Measurements from ENCODE around the gene IL18.
"Not testable (repeated sequence)": the region's sequence is repeated elsewhere in the genome, so short reads cannot be mapped to it uniquely, and the experiment has no call there.

Gene IL18

DNA sequence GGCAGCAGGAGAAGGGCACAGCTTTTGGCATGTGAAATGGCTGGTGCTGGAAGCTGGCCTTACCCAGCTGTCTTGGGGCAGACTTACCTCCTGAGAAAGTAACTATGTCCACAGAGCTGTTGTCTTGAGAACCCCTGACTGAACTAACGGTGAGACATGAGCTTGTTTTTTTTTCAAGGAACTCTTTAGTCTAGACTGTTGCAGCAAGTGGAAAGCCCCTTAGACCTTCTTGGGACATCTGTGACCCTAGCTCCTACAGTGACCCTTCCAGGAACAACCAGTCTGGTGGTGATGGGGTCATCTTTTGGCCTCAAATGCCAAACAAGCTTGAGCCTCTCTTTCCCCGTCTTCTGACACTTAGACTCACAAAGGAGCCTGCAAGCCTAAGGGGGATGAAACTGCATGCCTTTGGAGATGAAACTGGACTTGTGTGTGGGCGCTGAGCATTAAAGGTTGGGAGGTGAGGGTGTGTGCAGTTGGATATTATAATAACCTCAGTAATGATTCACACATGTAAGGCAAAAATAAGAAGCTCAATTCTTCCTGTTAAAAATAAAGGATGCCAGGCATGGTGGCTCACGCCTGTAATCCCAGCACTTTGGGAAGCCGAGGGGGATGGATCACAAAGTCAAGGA is 41.8 kb downstream of the IL18 start:
- no peak for DNase-seq (ENCODE audit: low read depth)

DNA sequence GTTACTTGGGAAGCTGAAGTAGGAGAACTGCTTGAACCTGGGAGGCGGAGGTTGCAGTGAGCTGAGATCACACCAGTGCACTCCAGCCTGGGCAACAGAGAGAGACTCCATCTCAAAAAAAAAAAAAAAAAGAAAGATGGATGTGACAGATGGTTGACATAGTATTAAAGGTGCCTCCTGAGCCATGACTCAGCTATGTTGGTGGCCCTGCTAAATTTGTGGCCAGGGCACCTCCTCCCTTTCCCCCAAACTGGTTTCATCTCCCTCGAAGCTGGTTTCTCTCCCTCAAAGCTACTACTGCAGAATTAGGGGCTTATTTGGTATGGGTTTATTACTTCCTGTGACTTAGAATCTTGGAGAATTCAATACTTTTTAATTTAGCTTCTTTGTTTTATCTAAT is 45.7 kb downstream of the IL18 start:
- no peak for DNase-seq (ENCODE audit: low read depth)

DNA sequence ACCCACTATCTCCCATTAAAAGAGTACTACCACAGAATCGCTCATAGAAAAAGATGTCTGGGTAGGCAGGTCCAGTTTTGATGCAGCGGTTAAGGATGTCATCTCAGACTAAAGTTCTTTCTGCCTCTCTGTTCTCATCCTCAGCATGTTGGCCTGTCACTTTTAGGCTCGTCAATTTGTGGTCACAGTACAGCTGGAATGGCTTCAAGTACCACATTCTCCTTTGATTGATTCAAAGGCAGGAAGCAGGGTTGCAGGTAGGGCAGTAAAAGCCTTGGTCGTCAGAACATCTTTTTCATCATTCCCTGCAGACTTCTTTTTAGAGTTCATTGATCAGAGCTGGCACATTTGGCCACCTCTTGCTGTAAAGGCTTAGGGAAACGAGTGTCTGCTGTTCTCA is 48.5 kb downstream of the IL18 start:
- DNase-seq (ENCODE audit: low read depth) = no peak

DNA sequence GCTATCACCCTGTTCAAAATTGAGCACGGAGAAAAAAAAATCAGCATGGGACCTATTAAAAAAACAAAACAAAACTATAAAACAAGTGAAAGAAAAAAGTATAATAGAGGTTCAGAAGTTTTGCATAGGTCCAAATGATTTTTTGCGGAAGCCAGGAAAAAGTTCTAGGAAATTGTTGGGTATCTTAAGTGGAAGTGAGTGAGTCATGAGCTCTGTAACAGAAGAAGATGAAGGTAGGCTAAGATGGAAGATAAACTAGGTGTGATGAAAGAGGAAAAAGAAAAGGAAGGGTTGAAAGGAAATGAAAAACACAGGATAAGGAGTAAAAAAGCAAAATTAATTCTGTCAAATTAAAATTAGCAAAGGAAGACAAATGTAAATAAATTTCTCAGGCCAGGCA is 49.4 kb downstream of the IL18 start:
- no peak for DNase-seq (ENCODE audit: low read depth)

DNA sequence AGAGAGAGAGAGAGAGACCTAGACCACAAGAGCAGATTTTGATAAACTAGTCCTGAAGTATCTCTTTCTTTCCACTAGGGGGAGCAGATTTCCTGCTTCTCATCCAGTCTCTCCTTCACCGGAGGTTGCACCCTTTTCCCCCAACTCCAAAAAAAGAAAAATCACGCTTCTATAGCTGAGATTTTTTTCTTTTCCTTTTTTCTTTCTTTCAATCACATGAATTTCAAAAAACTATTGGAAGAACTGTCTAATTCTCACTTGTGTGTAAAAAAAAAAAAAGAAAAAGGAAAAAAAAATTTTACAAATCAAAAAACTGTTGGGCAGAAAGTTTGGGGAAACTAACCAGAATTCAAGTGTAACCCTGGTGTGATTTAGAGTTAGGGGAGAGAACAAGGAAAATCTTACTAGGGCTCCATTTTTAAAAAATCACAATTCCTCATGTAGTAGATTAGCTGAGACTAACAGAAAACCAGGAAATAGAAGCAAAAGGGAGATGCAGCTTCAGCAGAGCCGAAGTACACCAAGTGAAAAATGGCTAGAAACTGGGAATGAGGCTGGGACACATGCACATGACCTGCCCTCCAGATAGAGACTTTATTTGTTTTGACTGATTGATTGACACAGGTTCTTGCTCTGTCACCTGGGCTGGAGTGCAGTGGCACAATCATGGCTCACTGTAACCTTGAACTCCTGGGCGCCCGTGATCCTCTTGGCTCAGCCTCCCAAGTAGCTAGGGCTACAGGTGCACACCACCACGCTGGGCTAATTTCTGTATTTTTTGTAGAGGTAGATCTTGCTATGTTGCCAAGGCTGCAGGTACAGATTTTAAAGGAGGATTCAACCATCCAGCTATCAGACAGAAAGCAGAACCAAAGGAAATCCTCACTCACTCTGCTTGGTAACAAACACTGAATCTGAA is 50.1 kb downstream of the IL18 start:
- no peak for DNase-seq (ENCODE audit: low read depth)

DNA sequence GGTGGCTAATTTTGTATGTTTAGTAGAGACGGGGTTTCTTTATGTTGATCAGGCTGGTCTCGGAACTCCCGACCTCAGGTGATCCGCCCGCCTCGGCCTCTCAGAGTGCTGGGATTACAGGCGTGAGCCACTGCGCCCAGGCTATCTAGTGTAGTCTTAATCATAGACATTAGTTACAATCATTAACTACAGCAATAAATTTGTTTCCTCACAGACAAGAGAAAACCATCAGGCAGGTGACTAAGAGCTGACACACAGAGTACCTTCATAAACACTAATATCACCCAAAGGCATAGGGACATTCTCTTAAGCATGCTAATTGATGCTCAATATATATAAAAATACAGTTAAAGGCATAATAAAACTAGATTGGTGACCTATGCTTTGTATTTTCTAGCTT is 57.8 kb downstream of the IL18 start:
- no peak for DNase-seq (ENCODE audit: low read depth)

DNA sequence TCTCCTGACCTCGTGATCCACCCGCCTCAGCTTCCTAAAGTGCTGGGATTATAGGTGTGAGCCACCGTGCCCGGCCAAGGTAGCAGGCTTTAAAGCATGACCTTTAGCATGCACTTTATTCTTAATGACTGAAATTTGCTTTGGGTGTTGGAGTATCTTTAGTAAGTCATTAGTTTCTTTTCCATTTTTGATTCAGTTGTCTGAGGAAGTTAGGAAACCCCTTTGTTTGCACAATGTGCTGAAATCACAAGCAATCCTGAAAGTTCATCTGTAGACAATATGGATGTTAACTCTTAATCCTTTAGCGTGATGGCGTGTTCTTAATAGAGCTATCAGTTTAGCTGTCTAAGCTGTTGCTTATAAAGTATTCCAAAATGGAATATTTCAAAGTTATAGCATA is 60.4 kb downstream of the IL18 start:
- no peak for DNase-seq (ENCODE audit: low read depth)

DNA sequence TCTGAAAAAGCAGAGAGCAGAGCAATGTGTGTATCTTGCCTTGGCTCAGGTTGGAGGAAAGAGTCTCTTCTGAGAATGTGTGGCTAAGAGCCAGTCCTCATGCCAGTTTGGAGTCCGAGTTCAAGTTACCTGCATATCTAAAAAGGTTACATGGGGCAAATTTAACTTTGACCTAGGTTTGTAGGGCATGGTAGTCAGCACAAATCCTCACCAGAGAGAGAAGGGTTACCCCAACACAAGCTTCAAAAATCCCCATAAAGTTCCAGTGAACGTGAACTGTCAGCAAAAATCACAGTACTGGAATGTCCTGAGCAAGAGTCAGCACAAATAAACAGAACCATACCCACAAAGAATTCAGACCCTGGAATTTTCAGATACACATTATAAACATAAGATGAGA is 63.4 kb downstream of the IL18 start:
- no peak for DNase-seq (ENCODE audit: low read depth)

DNA sequence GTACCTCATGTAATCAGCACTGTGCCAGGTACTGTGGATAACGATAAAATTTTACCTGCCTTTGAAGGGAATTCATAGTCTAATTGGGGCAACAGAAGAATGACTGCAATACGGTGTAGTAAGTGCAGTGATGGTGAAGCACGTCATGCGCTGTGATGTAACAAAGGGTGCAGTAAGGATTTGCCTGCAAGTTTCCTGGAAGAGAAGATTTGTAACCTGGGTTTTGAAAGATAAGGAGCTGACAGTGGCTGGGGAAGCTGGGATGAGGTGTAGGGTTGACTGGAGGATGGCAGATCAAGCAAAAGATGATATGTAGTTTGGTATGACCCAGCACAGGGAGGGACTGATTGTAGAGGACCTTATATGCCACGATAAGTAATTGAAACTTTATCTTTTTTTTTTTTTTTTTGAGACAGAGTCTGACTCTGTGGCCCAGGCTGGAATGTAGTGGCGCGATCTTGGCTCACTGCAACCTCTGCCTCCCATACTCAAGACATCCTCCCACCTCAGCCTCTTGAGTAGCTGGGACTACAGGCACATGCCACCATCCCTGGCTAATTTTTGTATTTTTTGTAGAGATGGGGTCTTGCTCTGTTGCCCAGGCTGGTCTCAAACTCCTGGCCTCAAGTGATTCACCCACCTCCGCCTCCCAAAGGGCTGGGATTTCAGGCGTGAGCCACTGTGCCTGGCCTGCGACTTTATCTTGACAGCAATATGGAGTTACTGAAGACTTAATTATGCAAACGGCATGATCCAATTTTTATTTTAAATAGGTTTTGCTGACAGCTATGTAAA is 66.0 kb downstream of the IL18 start:
- DNase-seq (ENCODE audit: low read depth) = no peak

DNA sequence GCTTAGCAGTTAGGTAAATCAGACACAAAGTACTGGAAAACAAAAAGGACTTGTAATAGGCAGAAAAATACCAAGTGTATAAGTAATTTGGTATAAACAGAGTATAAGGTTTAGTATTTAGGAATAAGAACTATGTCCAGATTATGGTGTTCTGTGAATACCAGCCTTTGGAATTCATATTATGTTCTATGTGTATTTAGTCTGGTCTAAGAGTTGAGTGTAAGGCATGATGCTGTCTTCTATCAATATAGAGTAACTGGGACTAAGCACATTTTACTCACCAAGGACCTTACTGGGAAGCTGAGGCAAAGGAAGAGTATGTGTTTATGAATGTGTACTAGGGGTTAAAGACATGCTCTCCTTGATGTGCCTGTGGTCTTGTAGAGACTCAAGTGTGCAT is 67.7 kb downstream of the IL18 start:
- no peak for DNase-seq (ENCODE audit: low read depth)

DNA sequence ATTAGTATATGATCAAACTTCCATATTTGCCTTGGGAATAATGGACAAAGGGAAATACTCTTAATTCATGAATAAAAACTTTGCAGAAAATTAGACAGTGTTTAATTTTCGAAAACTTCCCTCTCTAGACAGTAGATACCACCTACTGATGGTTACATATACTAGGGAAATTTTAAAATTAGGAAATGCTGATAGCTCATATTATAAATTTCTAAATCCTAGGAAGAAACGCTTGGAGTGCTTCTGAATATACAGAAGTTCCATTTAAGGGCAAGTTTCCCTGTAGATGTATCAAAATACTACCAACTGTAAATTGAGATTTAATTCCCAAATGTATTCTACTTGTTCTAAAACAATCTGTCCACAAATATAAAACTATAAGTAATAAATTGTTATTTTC is 68.6 kb downstream of the IL18 start:
- not testable (repeated sequence) for DNase-seq (ENCODE audit: low read depth)

Measured in T-helper 22 cell (primary cell).